Keratinocyte (primary cell): ENCODE measurements around the gene UMODL1. TPM values are rescaled to one million over a fixed set of nuclear protein-coding genes. Genes with fewer than 3 reads are reported as not detected.
"Not testable (repeated sequence)": the region's sequence is repeated elsewhere in the genome, so short reads cannot be mapped to it uniquely, and the experiment has no call there.

Experiments used
- DNase-seq: peaks from one replicate; pipeline ENCODE4 v3.0.0-alpha.2; 2011; ENCODE audit warnings: low read depth, missing footprints, low spot score
- FAIRE-seq: peaks from 2 replicates; lab custom pipeline; 2011; peaks lifted over from hg19 to GRCh38; lab: Jason Lieb, UNC
- H2AFZ ChIP-seq: 2 replicates; pipeline ENCODE4 v1.6.0; 2012; ENCODE audit warnings: low read length, control low read depth, inconsistent platforms; ENCODE audit not compliant: control insufficient read depth
- H3K27ac ChIP-seq: 2 replicates; pipeline ENCODE4 v1.5.1; 2011; ENCODE audit warnings: low read length; ENCODE audit not compliant: control insufficient read depth, insufficient read depth
- H3K27me3 ChIP-seq: 3 replicates; pipeline ENCODE4 v1.6.0; 2011; ENCODE audit warnings: low read length; ENCODE audit not compliant: control insufficient read depth, insufficient read depth; ENCODE audit errors: extremely low read depth
- H3K36me3 ChIP-seq, 2 experiments: 2 replicates in 1 of 2; 3 replicates in 1 of 2; pipeline ENCODE4 v1.5.1; 2011; ENCODE audit warnings: low read length in 2 of 2, mild to moderate bottlenecking in 1 of 2; ENCODE audit not compliant: control insufficient read depth in 2 of 2, insufficient read depth in 2 of 2; ENCODE audit errors: extremely low read depth in 1 of 2
- H3K4me1 ChIP-seq: 3 replicates; pipeline ENCODE4 v1.5.1; 2011; ENCODE audit warnings: low read length; ENCODE audit not compliant: control insufficient read depth, insufficient read depth; ENCODE audit errors: extremely low read depth
- H3K4me2 ChIP-seq: 3 replicates; pipeline ENCODE4 v1.6.0; 2011; ENCODE audit warnings: low read depth, low read length; ENCODE audit not compliant: control insufficient read depth, insufficient read depth; ENCODE audit errors: extremely low read depth
- H3K4me3 ChIP-seq, 3 experiments: fragments of 200-600 bp in 1 of 3; sonication (generic) in 1 of 3; 2 replicates in 2 of 3; 3 replicates in 1 of 3; pipeline ENCODE4 v1.5.1; 2011 to 2016; ENCODE audit warnings: low read length in 3 of 3, mild to moderate bottlenecking in 3 of 3, control low read depth in 2 of 3, inconsistent platforms in 1 of 3, low read depth in 1 of 3, mixed read lengths in 1 of 3, mixed run types in 1 of 3, moderate library complexity in 1 of 3; ENCODE audit not compliant: control insufficient read depth in 2 of 3, insufficient read depth in 2 of 3; ENCODE audit errors: extremely low read depth in 1 of 3
- H3K79me2 ChIP-seq: 2 replicates; pipeline ENCODE4 v1.6.0; 2012; ENCODE audit warnings: low read length; ENCODE audit not compliant: control insufficient read depth, insufficient read depth
- H3K9ac ChIP-seq: 3 replicates; pipeline ENCODE4 v1.6.0; 2011; ENCODE audit warnings: low read length; ENCODE audit not compliant: control insufficient read depth, insufficient read depth; ENCODE audit errors: extremely low read depth
- H3K9me1 ChIP-seq: 3 replicates; pipeline ENCODE4 v1.6.0; 2011; ENCODE audit warnings: low read length; ENCODE audit not compliant: control insufficient read depth, insufficient read depth; ENCODE audit errors: extremely low read depth
- H3K9me3 ChIP-seq: 2 replicates; pipeline ENCODE4 v1.5.1; 2012; ENCODE audit warnings: low read depth, low read length; ENCODE audit not compliant: control insufficient read depth
- H4K20me1 ChIP-seq: 3 replicates; pipeline ENCODE4 v1.6.0; 2011; ENCODE audit warnings: low read length; ENCODE audit not compliant: control insufficient read depth, insufficient read depth; ENCODE audit errors: extremely low read depth
- EZH2 ChIP-seq: IDR thresholded peaks from one replicate; pipeline ENCODE4 v1.6.1; 2012; ENCODE audit warnings: inconsistent platforms, mild to moderate bottlenecking, low read length, moderate library complexity
- dilution Hi-C: fragments of 300-500 bp; cut with MboI; formaldehyde crosslinking; loops from one replicate; pipeline ENCODE4 v1.7.0; 2020; ENCODE audit warnings: low sequenced_read_pairs; ENCODE audit not compliant: extremely low pct_ligation_motif_present
- polyA plus RNA-seq, 5 experiments: library from polyadenylated mRNA; depleted of rRNA in 3 of 5; stranded (reverse) in 3 of 5; stranded (forward) in 1 of 5; unstranded in 1 of 5; fragments of >200 nt; gene quantifications; 1 replicate in 1 of 5; 2 replicates in 3 of 5; 3 replicates in 1 of 5; pipeline versions ENCODE4 v1.2.1 to v1.2.3, GENCODE V29; 2011 to 2012; ENCODE audit warnings: missing spikeins in 2 of 5, low read depth in 1 of 5, low replicate concordance in 1 of 5
- TF ChIP-seq, protein P1 (sequence below), 3 experiments: IDR thresholded peaks in 1 of 3; conservative IDR thresholded peaks in 1 of 3; optimal IDR thresholded peaks in 1 of 3; 2 replicates in 2 of 3; 3 replicates in 1 of 3; pipeline versions ENCODE3 to v1.5.1; 2011; ENCODE audit warnings: low read length in 3 of 3, mild to moderate bottlenecking in 3 of 3, moderate library complexity in 2 of 3, control low read depth in 1 of 3, inconsistent platforms in 1 of 3; ENCODE audit not compliant: insufficient read depth in 2 of 3; ENCODE audit errors: extremely low read depth in 1 of 3

Gene UMODL1
- polyA plus RNA-seq, 1 donor (not counting 4 experiments of a cell fraction or from before 2014, with no cell fraction given), result 0.03 TPM

DNA sequence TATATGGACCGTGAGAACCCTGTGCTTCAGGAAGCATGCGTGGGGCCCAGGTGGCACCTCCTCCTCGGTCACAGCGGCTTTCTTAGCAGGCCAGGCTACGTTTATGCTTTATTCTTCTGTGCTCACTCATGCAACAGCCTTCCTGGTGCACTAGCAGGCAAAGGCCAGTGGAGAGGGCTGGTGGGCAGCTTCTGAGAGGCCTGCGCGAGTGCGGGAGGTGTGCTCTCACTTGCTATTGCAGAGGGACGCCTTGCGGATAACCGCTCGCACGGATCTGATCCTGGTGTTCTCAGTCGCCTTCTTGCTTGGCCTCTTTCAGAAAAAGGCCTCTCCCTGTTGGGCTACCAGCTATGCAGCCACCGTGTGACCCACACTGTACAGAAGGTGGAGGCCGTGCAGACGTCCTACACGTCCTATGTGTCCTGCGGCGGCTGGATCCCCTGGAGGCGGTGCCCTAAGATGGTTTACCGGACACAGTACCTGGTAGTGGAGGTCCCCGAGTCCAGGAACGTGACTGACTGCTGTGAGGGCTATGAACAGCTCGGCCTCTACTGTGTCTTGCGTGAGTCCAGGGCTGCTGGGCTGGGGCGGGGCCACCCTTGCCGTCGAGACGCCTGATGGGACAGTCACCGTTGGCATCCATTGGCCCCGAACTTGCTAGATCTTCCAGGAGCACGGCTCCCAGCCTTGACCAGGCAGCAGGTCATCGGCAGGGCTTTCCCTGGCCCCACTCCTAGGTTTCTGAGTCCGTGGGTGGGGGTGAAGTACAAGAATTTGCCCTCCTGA lies 4.8 kb downstream of the UMODL1 start:
- no peak for DNase-seq
- no peaks in the 10 kb centered on the region for H3K9me3 ChIP-seq
- peaks cover 13% of the 10 kb centered on the region for H3K4me1 ChIP-seq
- no peak overlapping the region for H3K27ac ChIP-seq
- H3K27me3 ChIP-seq, result peaks cover 13% of the 10 kb centered on the region
- no peak overlapping the region for H3K4me3 ChIP-seq
- H2AFZ ChIP-seq, result no peak overlapping the region
- H3K9me1 ChIP-seq, result no peaks in the 10 kb centered on the region
- no peak overlapping the region for H3K4me2 ChIP-seq
- H3K36me3 ChIP-seq, result no peaks in the 10 kb centered on the region
- no peak for FAIRE-seq
- no peak overlapping the region for H3K9ac ChIP-seq
- dilution Hi-C loops, result no loop called here
- H3K79me2 ChIP-seq, result no peaks in the 10 kb centered on the region
- TF ChIP-seq, protein P1, sequence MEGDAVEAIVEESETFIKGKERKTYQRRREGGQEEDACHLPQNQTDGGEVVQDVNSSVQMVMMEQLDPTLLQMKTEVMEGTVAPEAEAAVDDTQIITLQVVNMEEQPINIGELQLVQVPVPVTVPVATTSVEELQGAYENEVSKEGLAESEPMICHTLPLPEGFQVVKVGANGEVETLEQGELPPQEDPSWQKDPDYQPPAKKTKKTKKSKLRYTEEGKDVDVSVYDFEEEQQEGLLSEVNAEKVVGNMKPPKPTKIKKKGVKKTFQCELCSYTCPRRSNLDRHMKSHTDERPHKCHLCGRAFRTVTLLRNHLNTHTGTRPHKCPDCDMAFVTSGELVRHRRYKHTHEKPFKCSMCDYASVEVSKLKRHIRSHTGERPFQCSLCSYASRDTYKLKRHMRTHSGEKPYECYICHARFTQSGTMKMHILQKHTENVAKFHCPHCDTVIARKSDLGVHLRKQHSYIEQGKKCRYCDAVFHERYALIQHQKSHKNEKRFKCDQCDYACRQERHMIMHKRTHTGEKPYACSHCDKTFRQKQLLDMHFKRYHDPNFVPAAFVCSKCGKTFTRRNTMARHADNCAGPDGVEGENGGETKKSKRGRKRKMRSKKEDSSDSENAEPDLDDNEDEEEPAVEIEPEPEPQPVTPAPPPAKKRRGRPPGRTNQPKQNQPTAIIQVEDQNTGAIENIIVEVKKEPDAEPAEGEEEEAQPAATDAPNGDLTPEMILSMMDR (optimal IDR thresholded peaks at IDR 0.05 in 1 of 3, IDR thresholded peaks at IDR 0.05 in 1 of 3, conservative IDR thresholded peaks at IDR 0.05 in 1 of 3; ENCODE audit: extremely low read depth in 1 of 3, insufficient read depth in 2 of 3, low read length in 3 of 3), result no peak
- no peak for TF ChIP-seq EZH2
- H4K20me1 ChIP-seq, result no peaks in the 10 kb centered on the region

DNA sequence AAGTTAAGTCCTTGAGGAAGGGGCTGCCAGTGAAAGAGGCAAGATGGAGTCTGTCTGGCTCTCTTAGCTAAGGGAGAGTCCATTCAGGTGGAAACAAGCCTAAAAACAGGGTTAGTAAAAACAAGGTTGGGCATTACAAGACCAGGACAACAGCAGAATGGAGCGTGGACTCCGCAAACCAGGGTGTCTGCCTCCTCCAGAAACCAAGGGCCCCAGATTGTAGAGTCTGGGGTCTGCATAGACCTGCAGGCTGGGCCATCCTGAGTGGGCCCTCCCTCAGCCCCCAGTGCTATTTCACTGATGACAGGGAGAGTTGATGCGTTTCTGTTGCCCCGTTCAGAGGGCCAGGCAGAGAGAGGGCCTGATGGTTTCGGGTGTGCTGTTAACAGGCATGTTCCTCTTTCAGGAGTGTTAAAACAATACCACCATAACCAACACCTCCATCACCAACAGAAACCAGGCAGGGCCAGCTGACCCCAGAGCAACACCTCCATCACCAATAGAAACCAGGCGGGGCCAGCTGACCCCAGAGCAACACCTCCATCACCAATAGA lies 6.6 kb downstream of the UMODL1 start:
- H3K79me2 ChIP-seq, H3K4me2 ChIP-seq, H4K20me1 ChIP-seq, DNase-seq, H3K9ac ChIP-seq, H2AFZ ChIP-seq, H3K9me1 ChIP-seq, FAIRE-seq, H3K9me3 ChIP-seq, H3K4me3 ChIP-seq, H3K27ac ChIP-seq, H3K36me3 ChIP-seq, dilution Hi-C loops: not testable (repeated sequence)
- H3K27me3 ChIP-seq, result peaks cover 16% of the 10 kb centered on the region
- H3K4me1 ChIP-seq, result peaks cover 13% of the 10 kb centered on the region

DNA sequence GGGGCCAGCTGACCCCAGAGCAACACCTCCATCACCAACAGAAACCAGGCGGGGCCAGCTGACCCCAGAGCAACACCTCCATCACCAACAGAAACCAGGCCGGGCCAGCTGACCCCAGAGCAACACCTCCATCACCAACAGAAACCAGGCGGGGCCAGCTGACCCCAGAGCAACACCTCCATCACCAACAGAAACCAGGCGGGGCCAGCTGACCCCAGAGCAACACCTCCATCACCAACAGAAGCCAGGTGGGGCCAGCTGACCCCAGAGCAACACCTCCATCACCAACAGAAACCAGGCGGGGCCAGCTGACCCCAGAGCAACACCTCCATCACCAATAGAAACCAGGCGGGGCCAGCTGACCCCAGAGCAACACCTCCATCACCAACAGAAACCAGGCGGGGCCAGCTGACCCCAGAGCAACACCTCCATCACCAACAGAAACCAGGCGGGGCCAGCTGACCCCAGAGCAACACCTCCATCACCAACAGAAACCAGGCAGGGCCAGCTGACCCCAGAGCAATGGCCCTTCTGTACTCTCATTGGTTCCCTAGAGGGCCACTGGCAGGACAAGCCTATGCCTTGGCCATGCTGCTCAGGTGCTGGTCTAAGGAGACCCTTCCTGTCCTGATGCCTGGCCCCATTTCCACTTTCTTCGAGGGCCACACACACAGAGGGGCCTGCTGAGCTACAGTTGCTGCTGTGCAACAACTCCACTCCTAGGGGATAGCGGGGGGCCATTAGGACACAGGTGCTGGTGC lies 7.3 kb downstream of the UMODL1 start:
- DNase-seq, H3K36me3 ChIP-seq, dilution Hi-C loops, H3K4me3 ChIP-seq, H3K27ac ChIP-seq, H3K9ac ChIP-seq, H3K9me1 ChIP-seq, H3K79me2 ChIP-seq, H4K20me1 ChIP-seq, FAIRE-seq, H3K9me3 ChIP-seq: not testable (repeated sequence)
- peaks cover 13% of the 10 kb centered on the region for H3K4me1 ChIP-seq
- H3K27me3 ChIP-seq, result peaks cover 13% of the 10 kb centered on the region
- H2AFZ ChIP-seq, result peak overlapping the region; percentile 53
- peak overlapping the region; percentile 29 for H3K4me2 ChIP-seq
